ENCODE results near the gene ACACA. TPM values are rescaled to one million over a fixed set of nuclear protein-coding genes. Genes with fewer than 3 reads are reported as not detected.

The ACACA gene
- total RNA-seq, 2 experiments from 2014 or later = 38.6 to 46.3 TPM

DNA sequence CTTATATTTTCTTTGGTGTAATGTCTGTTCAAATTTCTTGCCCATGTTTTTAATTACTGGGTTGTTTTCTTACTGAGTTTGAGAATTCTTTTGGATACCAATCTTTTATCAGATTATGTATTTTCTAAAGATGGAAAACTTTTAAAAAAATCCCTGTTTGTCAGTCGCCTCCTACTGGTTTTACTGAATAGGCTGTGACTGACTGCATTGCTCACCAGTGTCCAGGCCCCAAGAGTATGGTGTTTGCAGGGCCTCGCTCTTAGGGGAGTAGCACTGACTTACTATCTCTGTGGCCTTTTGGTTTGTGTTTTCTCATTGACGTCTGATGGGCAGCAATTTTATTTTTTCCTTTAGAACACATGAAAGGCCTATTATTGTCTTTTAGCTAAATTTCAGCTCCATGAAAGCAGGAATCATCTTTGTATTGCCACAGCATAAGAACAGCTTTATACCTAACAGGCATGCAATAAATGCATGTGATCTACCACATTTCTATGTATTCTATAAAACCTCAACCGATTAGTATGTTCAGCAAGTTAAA, 269.5 kb downstream of the ACACA start:
- ChIA-PET CTCF (interaction anchor here (1.1 kb wide), 1 partner anchor 32 kb away, joined by 3 read pairs; no protein-coding TSS in a partner anchor), POLR2A (no interaction called here)
- DNase-seq = no peak
- H3K9me3 Mint-ChIP-seq = no peaks in the 10 kb centered on the region
- H3K27me3 Mint-ChIP-seq = no peaks in the 10 kb centered on the region
- H3K4me3 Mint-ChIP-seq = no peak overlapping the region
- H3K36me3 Mint-ChIP-seq (ENCODE audit: low read depth) = no peaks in the 10 kb centered on the region
- H3K27ac Mint-ChIP-seq = no peak overlapping the region
- no peaks in the 10 kb centered on the region for H3K4me1 Mint-ChIP-seq

DNA sequence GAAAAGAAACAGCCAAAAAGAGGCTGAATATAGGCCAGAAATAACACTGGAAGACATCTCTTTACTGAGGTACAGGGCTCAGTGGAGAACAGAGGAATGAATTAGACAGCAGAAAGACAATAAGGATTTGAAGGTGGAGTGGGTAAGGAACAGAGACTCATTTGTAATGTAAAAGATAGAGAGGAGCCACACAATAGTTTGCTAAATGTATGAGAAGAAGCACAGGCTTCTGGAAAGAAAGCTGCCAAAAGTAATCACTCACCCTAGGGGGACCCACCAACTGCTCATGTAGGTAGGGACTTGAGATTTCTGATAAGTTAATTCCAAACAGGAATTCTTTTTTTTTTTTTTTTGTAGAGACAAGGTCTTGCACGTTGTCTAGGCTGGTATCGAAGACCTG, 271.1 kb downstream of the ACACA start:
- Mint-ChIP-seq H3K36me3 (ENCODE audit: low read depth) (no peaks in the 10 kb centered on the region), H3K27me3 (no peaks in the 10 kb centered on the region), H3K4me3 (no peak overlapping the region), H3K9me3 (no peaks in the 10 kb centered on the region), H3K4me1 (no peaks in the 10 kb centered on the region), H3K27ac (no peak overlapping the region)
- CTCF ChIA-PET = no interaction called here
- DNase-seq = no peak
- POLR2A ChIA-PET = no interaction called here

DNA sequence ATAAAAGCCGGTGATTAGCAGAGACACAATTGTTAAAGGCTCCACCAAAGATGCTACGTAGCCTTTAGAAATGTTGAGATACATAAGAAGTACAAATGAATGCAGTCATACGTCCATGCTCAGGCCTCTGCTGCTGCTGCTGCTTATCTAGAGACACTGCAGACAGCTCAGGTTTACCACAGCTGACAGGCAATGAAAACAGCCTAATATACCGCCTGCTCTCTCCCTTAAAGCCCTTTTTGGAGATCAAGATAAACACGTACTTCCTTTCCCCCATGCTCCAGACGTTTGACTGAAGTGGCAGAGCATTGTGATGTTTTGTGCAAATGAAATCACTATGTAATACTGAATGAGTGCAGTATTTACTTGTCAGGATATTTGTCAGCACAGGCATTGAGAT, 272.6 kb downstream of the ACACA start:
- Mint-ChIP-seq H3K27me3 (no peaks in the 10 kb centered on the region), H3K4me3 (no peak overlapping the region), H3K36me3 (ENCODE audit: low read depth) (peaks cover 7% of the 10 kb centered on the region), H3K4me1 (no peaks in the 10 kb centered on the region), H3K27ac (no peak overlapping the region), H3K9me3 (no peaks in the 10 kb centered on the region)
- ChIA-PET CTCF (no interaction called here), POLR2A (no interaction called here)
- no peak for DNase-seq

DNA sequence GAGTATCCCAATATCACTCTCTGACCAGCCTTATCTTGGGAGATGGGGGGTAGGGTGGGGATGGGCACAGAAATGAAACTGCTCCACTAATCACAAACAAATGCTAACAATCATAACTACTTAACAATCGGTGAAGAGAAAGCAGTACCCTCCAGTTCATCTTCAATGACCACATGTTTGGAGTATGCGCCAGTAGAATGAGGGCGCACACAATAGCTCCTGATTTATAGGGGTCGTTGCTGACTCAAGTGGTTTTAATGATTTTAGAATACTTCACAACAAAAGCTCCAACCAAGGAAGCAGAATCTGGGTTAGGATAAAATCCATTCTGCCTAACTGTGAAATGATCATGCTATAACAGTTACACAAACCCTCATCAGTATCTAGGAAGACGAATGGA, 273.5 kb downstream of the ACACA start:
- Mint-ChIP-seq H3K36me3 (ENCODE audit: low read depth) (peaks cover 7% of the 10 kb centered on the region), H3K27ac (no peak overlapping the region), H3K9me3 (no peaks in the 10 kb centered on the region), H3K27me3 (no peaks in the 10 kb centered on the region), H3K4me3 (no peak overlapping the region), H3K4me1 (no peaks in the 10 kb centered on the region)
- ChIA-PET POLR2A (no interaction called here), CTCF (no interaction called here)
- DNase-seq = no peak

GRCh38 chr17:37131669-37132611, 274.7 kb downstream of the ACACA start:
- Mint-ChIP-seq H3K27me3 (no peaks in the 10 kb centered on the region), H3K4me1 (no peaks in the 10 kb centered on the region), H3K4me3 (no peak overlapping the region), H3K36me3 (ENCODE audit: low read depth) (peaks cover 7% of the 10 kb centered on the region), H3K27ac (no peak overlapping the region), H3K9me3 (no peaks in the 10 kb centered on the region)
- ChIA-PET POLR2A (no interaction called here), CTCF (interaction anchor here (0.7 kb wide), 1 partner anchor 21 kb away, joined by 3 read pairs; no protein-coding TSS in a partner anchor)
- DNase-seq = no peak

GRCh38 chr17:37130984-37131446, 275.6 kb downstream of the ACACA start:
- H3K4me1 Mint-ChIP-seq = no peaks in the 10 kb centered on the region
- POLR2A ChIA-PET = interaction anchor here (0.8 kb wide), 1 partner anchor 41 kb away, joined by 3 read pairs; no protein-coding TSS in a partner anchor
- no peak overlapping the region for H3K4me3 Mint-ChIP-seq
- no peak for DNase-seq
- peaks cover 7% of the 10 kb centered on the region for H3K36me3 Mint-ChIP-seq (ENCODE audit: low read depth)
- H3K9me3 Mint-ChIP-seq = no peaks in the 10 kb centered on the region
- CTCF ChIA-PET = interaction anchor here (0.7 kb wide), 1 partner anchor 22 kb away, joined by 3 read pairs; no protein-coding TSS in a partner anchor
- no peak overlapping the region for H3K27ac Mint-ChIP-seq
- no peaks in the 10 kb centered on the region for H3K27me3 Mint-ChIP-seq

GRCh38 chr17:37124821-37125173, 281.8 kb downstream of the ACACA start:
- Mint-ChIP-seq H3K4me3 (no peak overlapping the region), H3K4me1 (no peaks in the 10 kb centered on the region), H3K36me3 (ENCODE audit: low read depth) (peaks cover 31% of the 10 kb centered on the region), H3K27ac (no peak overlapping the region), H3K27me3 (no peaks in the 10 kb centered on the region), H3K9me3 (no peaks in the 10 kb centered on the region)
- POLR2A ChIA-PET = interaction anchor here (0.9 to 1.3 kb wide), 2 partner anchors 10 to 27 kb away, joined by 3 read pairs; no protein-coding TSS in a partner anchor
- DNase-seq = no peak
- CTCF ChIA-PET = interaction anchor here (0.9 kb wide), 2 partner anchors 66 to 392 kb away, joined by 3 read pairs; no protein-coding TSS in a partner anchor

DNA sequence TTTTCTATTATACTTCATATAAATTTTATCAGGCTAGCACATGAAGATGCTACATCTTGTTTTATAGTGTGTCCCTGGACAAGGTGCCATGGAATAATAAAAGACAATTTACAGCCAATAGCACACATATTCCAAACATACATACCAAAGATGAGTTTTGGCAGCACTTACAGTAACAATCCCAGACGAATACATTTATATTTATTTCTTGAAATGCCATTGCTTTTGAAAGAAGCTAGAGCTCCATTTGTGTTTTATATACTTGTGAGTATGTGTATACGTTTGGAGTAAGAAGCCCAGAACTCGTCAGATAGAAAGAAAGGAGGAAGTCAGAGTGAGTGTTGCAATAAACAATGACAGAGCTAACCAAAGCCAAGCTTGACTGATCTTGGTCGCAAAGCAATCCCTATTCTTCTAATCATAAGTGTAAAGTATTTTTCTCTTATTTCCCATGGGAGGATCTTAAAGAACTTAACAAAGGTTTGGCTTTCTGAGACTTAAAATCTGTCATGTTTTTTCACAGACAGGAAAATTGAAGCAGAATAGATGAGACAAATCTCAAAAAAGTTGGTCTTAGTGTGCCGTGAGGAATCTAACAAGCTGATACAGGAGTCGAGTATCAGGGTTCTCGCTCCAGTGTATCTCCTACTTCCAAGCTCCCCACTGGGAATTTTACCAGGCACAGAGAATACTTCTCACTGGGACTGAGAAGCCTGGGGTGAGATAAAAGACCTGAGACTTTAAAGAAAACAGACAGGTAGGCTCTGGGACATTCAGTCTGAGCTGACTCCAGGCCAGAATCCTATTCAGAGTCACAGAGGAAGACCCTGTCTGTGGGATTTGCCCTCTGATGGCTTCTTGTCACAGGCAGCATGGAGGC, 282.5 kb downstream of the ACACA start:
- Mint-ChIP-seq H3K4me1 (no peaks in the 10 kb centered on the region), H3K27me3 (no peaks in the 10 kb centered on the region), H3K27ac (no peak overlapping the region), H3K9me3 (no peaks in the 10 kb centered on the region), H3K4me3 (no peak overlapping the region), H3K36me3 (ENCODE audit: low read depth) (peaks cover 28% of the 10 kb centered on the region)
- DNase-seq = no peak
- CTCF ChIA-PET = interaction anchor here (0.9 kb wide), 1 partner anchor 67 kb away, joined by 3 read pairs; no protein-coding TSS in a partner anchor
- POLR2A ChIA-PET = interaction anchor here (0.9 kb wide), 1 partner anchor 10 kb away, joined by 3 read pairs; no protein-coding TSS in a partner anchor

DNA sequence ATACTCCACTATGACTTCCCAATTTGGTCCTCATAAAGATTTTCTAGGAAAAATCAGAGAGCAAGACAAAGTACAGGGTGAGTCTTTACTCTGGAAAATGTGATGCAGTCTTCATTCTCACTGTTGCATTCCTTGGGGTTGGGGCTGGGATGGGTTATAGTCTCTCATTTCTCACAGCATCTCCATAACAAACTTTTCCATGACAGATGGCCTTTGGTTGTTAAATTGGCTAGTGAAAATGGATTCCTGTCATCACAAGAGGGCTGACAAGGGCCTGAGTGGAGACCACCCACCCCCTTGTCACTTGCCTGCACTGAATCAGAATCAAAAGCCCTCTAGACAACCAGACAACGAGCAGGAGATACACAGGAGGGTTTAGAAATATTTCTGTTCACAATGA, 283.2 kb downstream of the ACACA start:
- Mint-ChIP-seq H3K4me3 (no peak overlapping the region), H3K36me3 (ENCODE audit: low read depth) (peaks cover 27% of the 10 kb centered on the region), H3K27ac (no peak overlapping the region), H3K27me3 (no peaks in the 10 kb centered on the region), H3K4me1 (no peaks in the 10 kb centered on the region), H3K9me3 (no peaks in the 10 kb centered on the region)
- POLR2A ChIA-PET = no interaction called here
- CTCF ChIA-PET = no interaction called here
- DNase-seq = no peak

DNA sequence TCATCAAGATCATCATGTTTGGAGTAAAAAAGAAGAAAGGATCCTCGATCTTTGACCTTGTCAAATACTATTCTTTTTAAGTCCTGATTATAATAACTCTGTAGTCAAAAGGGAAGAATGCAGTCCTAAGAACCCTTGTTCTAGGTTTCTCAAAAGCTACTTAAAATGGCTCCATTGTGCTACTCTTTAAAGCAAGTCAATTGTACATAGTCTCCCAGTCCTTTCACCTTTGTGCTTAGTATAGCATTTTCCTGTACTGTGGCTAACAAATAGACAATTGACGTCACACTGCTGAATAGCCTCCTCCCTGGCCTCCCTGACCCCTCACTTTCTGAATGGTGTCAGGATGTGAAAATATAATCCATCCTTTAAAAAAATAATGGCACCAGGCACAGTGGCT, 285.0 kb downstream of the ACACA start:
- no peak for DNase-seq
- Mint-ChIP-seq H3K4me3 (no peak overlapping the region), H3K27me3 (no peaks in the 10 kb centered on the region), H3K4me1 (no peaks in the 10 kb centered on the region), H3K36me3 (ENCODE audit: low read depth) (peaks cover 27% of the 10 kb centered on the region), H3K9me3 (no peaks in the 10 kb centered on the region), H3K27ac (no peak overlapping the region)
- CTCF ChIA-PET = no interaction called here
- POLR2A ChIA-PET = no interaction called here

DNA sequence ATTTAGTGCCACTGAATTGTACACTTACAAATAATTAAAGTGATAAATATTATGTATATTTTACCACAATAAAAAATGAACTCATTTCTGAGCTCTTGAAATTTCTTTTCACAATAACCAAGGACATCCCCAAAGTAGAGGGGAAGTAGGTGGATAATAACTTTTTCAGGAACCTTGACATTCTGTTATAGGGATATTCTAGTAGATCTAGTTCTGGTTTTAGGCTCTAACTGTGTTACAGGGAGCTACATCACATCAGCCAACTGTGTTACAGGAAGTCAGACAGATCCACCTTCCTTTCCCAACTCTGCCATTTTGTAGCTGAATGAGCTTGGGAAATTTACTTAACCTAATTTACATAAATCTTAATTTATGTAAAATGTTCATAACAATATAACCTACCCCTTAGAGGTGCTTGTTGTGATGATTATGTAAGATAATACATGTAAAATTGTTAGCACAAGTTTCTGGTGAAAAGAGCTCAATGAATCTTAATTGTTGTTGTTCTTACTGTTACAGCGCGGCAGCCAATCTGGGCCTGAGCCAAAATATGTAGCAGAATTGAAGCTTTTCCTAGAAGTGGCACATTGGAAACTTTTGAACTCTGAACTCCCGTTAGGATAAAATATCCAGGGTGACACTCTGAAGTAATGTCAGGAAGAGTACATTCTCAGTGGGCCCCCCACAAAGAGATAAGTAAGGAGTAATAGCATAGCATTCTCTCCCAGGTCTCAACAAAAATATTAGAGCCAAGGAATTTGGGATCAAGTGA, 288.1 kb downstream of the ACACA start:
- CTCF ChIA-PET = interaction anchor here (1.0 kb wide), 1 partner anchor 584 kb away, joined by 3 read pairs; the partner anchor contains the start of gene MYO19
- no peak for DNase-seq
- Mint-ChIP-seq H3K36me3 (ENCODE audit: low read depth) (peaks cover 20% of the 10 kb centered on the region), H3K4me1 (no peaks in the 10 kb centered on the region), H3K4me3 (no peak overlapping the region), H3K9me3 (no peaks in the 10 kb centered on the region), H3K27ac (no peak overlapping the region), H3K27me3 (no peaks in the 10 kb centered on the region)
- POLR2A ChIA-PET = no interaction called here

- ChIA-PET CTCF (interaction anchor here (1.0 kb wide), 1 partner anchor 583 kb away, joined by 3 read pairs; the partner anchor contains the start of gene MYO19), POLR2A (no interaction called here)
- Mint-ChIP-seq H3K4me1 (no peaks in the 10 kb centered on the region), H3K4me3 (no peak overlapping the region), H3K36me3 (ENCODE audit: low read depth) (peaks cover 17% of the 10 kb centered on the region), H3K27ac (no peak overlapping the region), H3K27me3 (no peaks in the 10 kb centered on the region), H3K9me3 (no peaks in the 10 kb centered on the region)
- no peak for DNase-seq
Measured at GRCh38 chr17:37117373-37118142, 289.1 kb downstream of the ACACA start.

Measured in activated CD4-positive, alpha-beta memory T cell treated with anti-CD3 and anti-CD28 coated beads, Interleukin-2, amount 10 ng/mL, durations not matched to agents 7 days and 5 days (primary cell).